Measurements from ENCODE around the gene SIGLEC8. TPM values are rescaled to one million over a fixed set of nuclear protein-coding genes. Genes with fewer than 3 reads are reported as not detected.

SIGLEC8 gene
- total RNA-seq, 2 donors from 2014 or later: not detected

GRCh38 chr19:51434456-51434855 is 23.8 kb downstream of the SIGLEC8 start:
- Mint-ChIP-seq H3K27me3 (ENCODE audit: insufficient read depth) (peaks cover 26% of the 10 kb centered on the region), H3K4me3 (no peak overlapping the region), H3K27ac (no peak overlapping the region), H3K4me1 (no peaks in the 10 kb centered on the region), H3K36me3 (ENCODE audit: low read depth) (no peaks in the 10 kb centered on the region), H3K9me3 (no peaks in the 10 kb centered on the region)
- no peak for TF ChIP-seq CTCF (conservative IDR thresholded peaks at IDR 0.05)
- H3K36me3 ChIP-seq (ENCODE audit: control insufficient read depth, insufficient read depth, low read length): no peaks in the 10 kb centered on the region
- no peaks in the 10 kb centered on the region for H3K4me1 ChIP-seq (ENCODE audit: control insufficient read depth, insufficient read depth, low read length)
- H3K9me3 ChIP-seq (ENCODE audit: control insufficient read depth, low read length): no peaks in the 10 kb centered on the region
- WGBS, 2 experiments (ENCODE audit: insufficient coverage in 1 of 2, insufficient read length in 1 of 2): 84% methylated on average over 1 of the region's 1 CpG; no CpG with 5 or more reads in 1 of the 2 experiments
- no peak for DNase-seq
- no peak overlapping the region for H3K4me3 ChIP-seq (ENCODE audit: low read length)
- no peak overlapping the region for H3K27ac ChIP-seq (ENCODE audit: low read depth, low read length)
- H3K27me3 ChIP-seq (ENCODE audit: control insufficient read depth, insufficient read depth, low read length, poor library complexity, severe bottlenecking): peaks cover 15% of the 10 kb centered on the region
- H3K9ac ChIP-seq (ENCODE audit: extremely low read depth, low read length, poor library complexity, severe bottlenecking): no peak overlapping the region

- 78 to 84% methylated on average over 1 to 4 of the region's 4 CpGs for WGBS, 2 experiments (ENCODE audit: insufficient coverage in 1 of 2, insufficient read length in 1 of 2)
- no peaks in the 10 kb centered on the region for H3K4me1 Mint-ChIP-seq
- no peaks in the 10 kb centered on the region for H3K9me3 Mint-ChIP-seq
- no peak overlapping the region for H3K4me3 Mint-ChIP-seq
- H3K9me3 ChIP-seq (ENCODE audit: control insufficient read depth, low read length): no peaks in the 10 kb centered on the region
- H3K4me3 ChIP-seq (ENCODE audit: low read length): no peak overlapping the region
- no peak overlapping the region for H3K9ac ChIP-seq (ENCODE audit: extremely low read depth, low read length, poor library complexity, severe bottlenecking)
- no peak for TF ChIP-seq CTCF (conservative IDR thresholded peaks at IDR 0.05)
- H3K27ac ChIP-seq (ENCODE audit: low read depth, low read length): no peak overlapping the region
- peaks cover 35% of the 10 kb centered on the region for H3K27me3 Mint-ChIP-seq (ENCODE audit: insufficient read depth)
- H3K4me1 ChIP-seq (ENCODE audit: control insufficient read depth, insufficient read depth, low read length): no peaks in the 10 kb centered on the region
- H3K27ac Mint-ChIP-seq: no peak overlapping the region
- DNase-seq: no peak
- H3K27me3 ChIP-seq (ENCODE audit: control insufficient read depth, insufficient read depth, low read length, poor library complexity, severe bottlenecking): peaks cover 15% of the 10 kb centered on the region
- H3K36me3 ChIP-seq (ENCODE audit: control insufficient read depth, insufficient read depth, low read length): no peaks in the 10 kb centered on the region
- H3K36me3 Mint-ChIP-seq (ENCODE audit: low read depth): no peaks in the 10 kb centered on the region
These were observed 25.2 kb downstream of the SIGLEC8 start for GRCh38 chr19:51433043-51433442.

GRCh38 chr19:51431124-51431523 is 27.1 kb downstream of the SIGLEC8 start:
- peaks cover 37% of the 10 kb centered on the region for H3K27me3 Mint-ChIP-seq (ENCODE audit: insufficient read depth)
- H3K4me1 Mint-ChIP-seq: no peaks in the 10 kb centered on the region
- no peaks in the 10 kb centered on the region for H3K36me3 Mint-ChIP-seq (ENCODE audit: low read depth)
- no peak overlapping the region for H3K4me3 Mint-ChIP-seq
- H3K9ac ChIP-seq (ENCODE audit: extremely low read depth, low read length, poor library complexity, severe bottlenecking): no peak overlapping the region
- no peak overlapping the region for H3K4me3 ChIP-seq (ENCODE audit: low read length)
- no peak overlapping the region for H3K27ac Mint-ChIP-seq
- no peak for DNase-seq
- 22 to 83% methylated on average over 1 to 3 of the region's 3 CpGs for WGBS, 2 experiments (ENCODE audit: insufficient coverage in 1 of 2, insufficient read length in 1 of 2)
- no peaks in the 10 kb centered on the region for H3K4me1 ChIP-seq (ENCODE audit: control insufficient read depth, insufficient read depth, low read length)
- H3K9me3 Mint-ChIP-seq: no peaks in the 10 kb centered on the region
- no peak for TF ChIP-seq CTCF (conservative IDR thresholded peaks at IDR 0.05)
- H3K9me3 ChIP-seq (ENCODE audit: control insufficient read depth, low read length): no peaks in the 10 kb centered on the region
- no peak overlapping the region for H3K27ac ChIP-seq (ENCODE audit: low read depth, low read length)
- H3K27me3 ChIP-seq (ENCODE audit: control insufficient read depth, insufficient read depth, low read length, poor library complexity, severe bottlenecking): peaks cover 6% of the 10 kb centered on the region
- H3K36me3 ChIP-seq (ENCODE audit: control insufficient read depth, insufficient read depth, low read length): no peaks in the 10 kb centered on the region

Measured in endodermal cell (in vitro differentiated cells).